ENCODE results near the gene C1QTNF1. TPM values are rescaled to one million over a fixed set of nuclear protein-coding genes. Genes with fewer than 3 reads are reported as not detected.

The C1QTNF1 gene
- polyA plus RNA-seq, 1 of the 3 experiments (the other 2 are of a cell fraction) = 14.3 TPM

- no peak overlapping the region for H3K9ac ChIP-seq
- WGBS (ENCODE audit: low lambda C conversion rate) = 82% methylated on average over 17 of the region's 20 CpGs
- no peak overlapping the region for H2AFZ ChIP-seq (ENCODE audit: low read depth)
- H3K9me2 ChIP-seq = no peaks in the 10 kb centered on the region
- peak overlapping the region in 1 of 2 experiments; percentile 56; a peak in 1 of 4 replicates for H3K27ac ChIP-seq (ENCODE audit: low read depth in 2 of 2, low read length in 1 of 2)
- H3K27me3 ChIP-seq (ENCODE audit: insufficient read depth) = no peaks in the 10 kb centered on the region
- ChIA-PET CTCF (interaction anchor here (0.9 to 26.0 kb wide), 10 partner anchors 10 to 416 kb away, joined by 3 to 458 read pairs (median 5); no protein-coding TSS in a partner anchor), POLR2A (no interaction called here)
- TF ChIP-seq GABPA (IDR thresholded peaks at IDR 0.05; ENCODE audit: low read depth) (no peak), JUND (IDR thresholded peaks at IDR 0.05) (no peak), ELF1 (IDR thresholded peaks at IDR 0.05) (no peak), TEAD4 (IDR thresholded peaks at IDR 0.05; ENCODE audit: borderline replicate concordance, insufficient read depth) (no peak), IRF3 (IDR thresholded peaks at IDR 0.05; ENCODE audit: low read depth, low read length) (no peak), FOSL2 (IDR thresholded peaks at IDR 0.05; ENCODE audit: borderline replicate concordance, low read depth) (no peak), ZBTB33 (IDR thresholded peaks at IDR 0.05; ENCODE audit: borderline replicate concordance, low read depth) (no peak), USF2 (IDR thresholded peaks at IDR 0.05; ENCODE audit: borderline replicate concordance, low read depth, low read length) (no peak), CTCF (IDR thresholded peaks at IDR 0.05) (no peak), NRF1 (IDR thresholded peaks at IDR 0.05; ENCODE audit: low read depth, low read length) (no peak), RAD21 (IDR thresholded peaks at IDR 0.05; ENCODE audit: low read length) (no peak), SMC3 (IDR thresholded peaks at IDR 0.05; ENCODE audit: low read depth, low read length) (no peak), TCF12 (IDR thresholded peaks at IDR 0.05) (no peak), MXI1 (IDR thresholded peaks at IDR 0.05; ENCODE audit: low read depth, low read length) (no peak), CHD2 (IDR thresholded peaks at IDR 0.05; ENCODE audit: low read length, partially characterized antibody) (no peak), USF1 (IDR thresholded peaks at IDR 0.05; ENCODE audit: borderline replicate concordance, low read depth) (no peak), EZH2phosphoT487 (IDR thresholded peaks at IDR 0.05; ENCODE audit: borderline replicate concordance, low read depth) (no peak)
- peaks cover 15% of the 10 kb centered on the region for H3F3A ChIP-seq (replicated peaks; ENCODE audit: insufficient read depth)
- DNase-seq = no peak
- H3K9me3 ChIP-seq = no peaks in the 10 kb centered on the region
- H3K4me2 ChIP-seq = peak overlapping the region; percentile 94
- H3K36me3 ChIP-seq (replicated peaks in 1 of 2; ENCODE audit: control insufficient read depth in 1 of 2, insufficient read depth in 2 of 2, low read length in 1 of 2) = peaks cover 0 to 29% of the 10 kb centered on the region in 2 experiments
- peaks cover 20 to 63% of the 10 kb centered on the region in 2 experiments; a peak in 3 of 4 replicates for H3K4me1 ChIP-seq (ENCODE audit: control insufficient read depth in 1 of 2, insufficient read depth in 2 of 2, low read depth in 1 of 2, low read length in 1 of 2)
- peak overlapping the region in 1 of 2 experiments; percentile 44; a peak in 1 of 4 replicates for H3K4me3 ChIP-seq (ENCODE audit: low read depth in 2 of 2, low read length in 1 of 2)
- H3K79me2 ChIP-seq (ENCODE audit: insufficient read depth) = peaks cover 29% of the 10 kb centered on the region
- no peaks in the 10 kb centered on the region; the same call in 1 of the 2 replicates for H4K20me1 ChIP-seq (ENCODE audit: insufficient read depth)
Measured at GRCh38 chr17:78976907-78977680, 46.9 kb upstream of the C1QTNF1 start.

Data from SK-N-SH (cell line).